HG02840 (cell line): Measurements from ENCODE around the gene TCERG1L.
"Not testable (repeated sequence)": the region's sequence is repeated elsewhere in the genome, so short reads cannot be mapped to it uniquely, and the experiment has no call there.

ENCODE experiments used
- ATAC-seq: cut with Tn5 transposase; IDR thresholded peaks from one replicate; pipeline ENCODE4 v1.9.1; 2021; ENCODE audit warnings: mild to moderate bottlenecking, moderate library complexity, moderate number of reproducible peaks; ENCODE audit not compliant: unreplicated experiment, low FRiP score

Gene TCERG1L

GRCh38 chr10:131080571-131080970, 230.9 kb downstream of the TCERG1L start:
- ATAC-seq: no peak

- ATAC-seq: no peak
Observed at GRCh38 chr10:131079314-131079713, 232.2 kb downstream of the TCERG1L start.

GRCh38 chr10:131078882-131079280, 232.6 kb downstream of the TCERG1L start:
- ATAC-seq: not testable (repeated sequence)

GRCh38 chr10:131078131-131078881, 233.2 kb downstream of the TCERG1L start:
- ATAC-seq: no peak

GRCh38 chr10:131077724-131078123, 233.8 kb downstream of the TCERG1L start:
- no peak for ATAC-seq

GRCh38 chr10:131077031-131077430, 234.5 kb downstream of the TCERG1L start:
- no peak for ATAC-seq

GRCh38 chr10:131076356-131076755, 235.2 kb downstream of the TCERG1L start:
- no peak for ATAC-seq

- no peak for ATAC-seq
Observed at GRCh38 chr10:131075218-131075770, 236.2 kb downstream of the TCERG1L start.

- ATAC-seq: no peak
Observed at GRCh38 chr10:131074682-131075081, 236.8 kb downstream of the TCERG1L start.

- ATAC-seq: no peak
Observed at GRCh38 chr10:131073469-131074035, 238.0 kb downstream of the TCERG1L start.

- no peak for ATAC-seq
Observed at GRCh38 chr10:131072651-131073468, 238.7 kb downstream of the TCERG1L start.

GRCh38 chr10:131071721-131072120, 239.8 kb downstream of the TCERG1L start:
- ATAC-seq: no peak

- no peak for ATAC-seq
Observed at GRCh38 chr10:131070856-131071255, 240.7 kb downstream of the TCERG1L start.

- no peak for ATAC-seq
Observed at GRCh38 chr10:131068760-131069159, 242.8 kb downstream of the TCERG1L start.

GRCh38 chr10:131068311-131068710, 243.2 kb downstream of the TCERG1L start:
- ATAC-seq: no peak

- no peak for ATAC-seq
Observed at GRCh38 chr10:131067690-131068089, 243.8 kb downstream of the TCERG1L start.

- no peak for ATAC-seq
Observed at GRCh38 chr10:131065673-131066305, 245.7 kb downstream of the TCERG1L start.

- no peak for ATAC-seq
Observed at GRCh38 chr10:131063311-131063710, 248.2 kb downstream of the TCERG1L start.

- no peak for ATAC-seq
Observed at GRCh38 chr10:131062621-131063260, 248.8 kb downstream of the TCERG1L start.

- ATAC-seq: no peak
Observed at GRCh38 chr10:131061216-131061615, 250.3 kb downstream of the TCERG1L start.
